Glomerular endothelial cell (primary cell): Measurements from ENCODE around the gene EGR4. TPM values are rescaled to one million over a fixed set of nuclear protein-coding genes. Genes with fewer than 3 reads are reported as not detected.

Source experiments
- DNase-seq: peaks from one replicate; pipeline ENCODE4 v3.0.0-alpha.2; 2011; ENCODE audit warnings: low read depth, low spot score; ENCODE audit errors: extremely low read depth
- total RNA-seq: library from RNA; depleted of rRNA; stranded (reverse); fragments of >200 nt; gene quantifications from 2 replicates; pipeline ENCODE4 v1.2.3, GENCODE V29; 2015

Gene EGR4
- not detected in 2 replicates for total RNA-seq

DNA sequence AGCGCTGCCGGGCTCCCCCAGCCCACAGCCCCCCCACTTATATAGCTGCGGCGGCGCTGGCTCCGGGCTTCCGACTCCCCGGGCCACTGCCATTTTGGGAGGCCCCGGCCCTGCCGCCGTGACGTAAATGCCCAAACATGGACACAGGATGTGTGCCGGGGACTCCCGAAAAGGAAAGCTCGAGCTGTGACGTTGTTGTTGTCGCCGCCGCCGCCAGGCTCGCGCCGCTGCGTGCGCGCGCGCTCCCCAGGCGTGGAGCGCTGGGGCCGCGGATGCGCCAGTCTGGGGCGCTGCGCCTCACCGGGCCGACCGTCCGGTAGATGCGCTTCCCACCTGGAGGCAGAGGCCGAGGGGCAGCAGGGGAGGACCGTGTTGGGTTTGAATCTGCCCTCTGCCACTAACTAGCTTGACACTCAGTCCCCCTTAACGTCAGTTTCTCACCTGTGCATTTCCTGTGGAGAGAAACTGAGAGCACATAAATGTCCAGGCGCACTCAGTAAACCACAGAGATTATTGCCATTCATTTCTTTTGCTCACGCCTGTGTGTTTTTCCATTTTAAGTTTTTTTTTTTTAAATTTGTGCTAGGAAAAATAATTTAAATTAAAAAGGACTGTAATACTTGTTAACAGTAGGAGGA, at the start of gene EGR4:
EGR4 (minus strand) TSS at position 15 of the 638 bp plus-strand sequence. CDS start 231 bp downstream, outside the sequence.
- DNase-seq = no peak

DNA sequence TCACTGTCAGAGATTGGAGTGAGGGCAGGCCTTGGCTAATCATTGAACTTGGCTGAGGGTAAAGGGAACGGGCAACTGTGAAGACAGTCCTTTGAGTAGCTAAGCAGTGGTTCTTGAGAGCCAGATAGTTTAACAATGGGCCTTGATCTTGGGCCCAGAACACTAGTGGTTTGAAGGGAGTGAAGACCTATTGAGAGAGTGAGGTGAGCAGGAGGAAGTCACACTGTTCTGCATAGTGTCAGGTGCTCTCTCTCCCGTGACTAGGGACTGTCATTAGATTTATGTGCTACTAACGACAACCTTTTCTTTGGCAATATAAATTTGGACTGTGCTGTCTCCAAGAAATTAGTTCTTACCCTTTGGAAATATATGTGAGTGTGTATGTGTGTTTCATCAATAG, 47.7 kb upstream of the EGR4 start:
- no peak for DNase-seq

DNA sequence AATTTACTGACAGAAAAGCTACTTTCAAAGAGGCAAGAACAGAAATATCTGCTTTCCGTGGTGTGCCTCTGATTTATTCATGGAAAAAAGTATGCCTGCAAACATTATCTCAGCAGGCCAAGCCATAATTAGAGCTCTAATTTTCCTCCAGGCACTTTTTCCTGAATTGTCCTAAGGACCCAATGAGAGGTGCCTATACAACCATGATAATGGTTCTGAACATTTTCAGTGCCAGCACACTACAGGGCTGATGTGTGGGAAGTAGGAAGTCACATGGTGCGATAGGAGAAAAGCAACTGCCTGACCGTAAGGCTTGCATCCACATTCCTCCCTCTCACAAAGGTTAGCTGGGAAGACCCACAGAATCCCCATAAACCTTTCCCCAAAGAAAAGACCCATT, 45.9 kb upstream of the EGR4 start:
- DNase-seq = no peak

DNA sequence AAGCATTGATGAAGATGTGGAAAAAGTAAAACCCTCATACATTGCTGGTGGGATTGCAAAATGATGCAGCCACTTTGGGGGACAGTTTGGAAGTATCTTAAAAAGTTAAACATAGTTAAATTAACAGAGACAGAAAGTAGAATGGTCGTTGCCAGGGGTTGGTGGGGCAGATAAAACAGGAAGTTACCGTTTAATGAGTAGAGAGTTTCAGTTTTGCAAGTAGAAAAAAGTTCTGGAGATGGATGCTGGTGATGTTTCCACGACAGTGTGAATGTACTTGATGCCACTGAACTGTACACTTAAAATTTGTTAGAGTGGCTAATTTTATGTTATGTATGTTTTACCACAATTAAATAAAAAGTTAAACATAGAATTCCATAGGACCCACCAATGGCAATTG, 44.5 kb upstream of the EGR4 start:
- no peak for DNase-seq

DNA sequence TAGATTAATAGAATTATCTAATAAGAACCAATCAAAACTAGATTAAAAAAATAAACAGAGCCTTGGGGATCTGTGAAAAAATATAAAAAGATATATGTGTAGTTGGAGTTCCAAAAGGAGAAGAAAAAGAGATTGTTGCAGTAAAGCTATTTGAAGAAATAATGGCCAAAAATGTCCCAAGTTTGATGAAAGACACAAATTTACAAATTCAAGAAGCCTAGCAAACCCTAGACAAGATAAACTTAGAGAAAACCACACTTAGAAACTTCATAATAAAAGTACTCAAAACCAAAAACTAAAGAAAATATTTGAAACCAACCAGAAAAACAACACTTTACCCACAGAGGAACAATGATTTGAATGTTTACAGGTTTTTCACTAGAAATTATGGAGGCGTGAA, 41.3 kb upstream of the EGR4 start:
- DNase-seq = no peak

DNA sequence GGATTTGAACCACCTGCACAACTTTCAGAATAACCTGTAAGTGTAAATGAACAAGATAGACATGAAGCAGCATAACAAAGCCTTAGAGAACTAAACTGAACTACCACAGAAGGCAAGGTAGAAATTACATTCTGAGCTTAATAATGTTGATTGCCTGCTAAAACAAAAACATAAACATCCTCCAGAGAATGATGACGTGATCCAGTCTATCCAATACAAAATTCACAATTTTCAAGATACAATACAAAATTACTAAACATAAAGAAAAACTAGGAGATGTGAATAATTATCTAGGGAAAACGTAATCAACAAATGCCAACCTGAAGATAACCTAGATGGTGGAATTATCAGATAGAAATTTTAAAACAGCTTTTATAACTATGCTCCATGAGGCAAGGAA, 40.7 kb upstream of the EGR4 start:
- DNase-seq = no peak

DNA sequence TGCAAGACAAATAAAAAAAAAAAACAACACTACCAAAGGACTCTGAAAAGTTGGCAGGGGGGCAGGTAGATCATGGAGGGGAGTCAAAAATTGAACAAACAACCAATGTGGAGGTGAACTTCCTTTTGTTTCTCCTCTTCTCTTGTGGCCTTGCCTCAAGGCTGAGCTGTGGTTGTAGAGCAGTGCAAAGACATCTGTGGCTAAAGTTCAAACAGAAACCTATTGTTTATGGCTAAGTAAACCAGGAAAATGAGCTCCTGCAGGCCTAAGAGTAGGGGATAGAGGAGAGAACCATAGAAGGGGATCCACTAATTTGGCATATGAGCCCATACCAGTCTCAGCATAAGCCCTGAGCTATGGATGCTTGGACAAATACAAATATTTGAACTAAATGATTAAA, 40.2 kb upstream of the EGR4 start:
- DNase-seq = no peak

DNA sequence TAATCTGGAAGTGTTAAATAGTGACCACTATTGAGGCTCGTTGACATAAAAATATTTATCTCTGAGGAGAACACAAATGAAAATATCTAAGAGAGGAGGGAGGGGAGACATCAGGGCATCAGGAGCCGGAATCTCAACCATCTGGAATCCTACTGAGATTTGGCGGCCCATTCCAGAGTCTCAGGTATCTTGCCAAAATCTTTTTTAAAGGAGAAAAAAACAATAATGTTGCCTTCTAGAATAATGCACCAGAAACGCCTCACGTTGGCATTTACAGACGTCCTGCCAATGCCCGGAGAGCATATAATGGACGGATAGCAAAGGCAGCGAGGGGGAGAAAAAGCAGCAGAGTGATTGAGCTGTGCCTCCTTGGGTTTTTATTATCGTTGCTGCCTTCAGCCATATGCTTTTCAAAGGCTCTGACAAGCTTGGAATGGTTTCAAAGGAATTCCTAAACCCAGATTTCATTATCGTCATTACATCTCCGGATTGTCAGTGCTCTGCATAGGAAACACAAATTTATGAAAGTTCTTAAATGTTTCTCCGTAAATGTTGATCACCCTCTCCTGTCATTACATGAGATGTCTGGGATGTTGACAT, 30.9 kb upstream of the EGR4 start:
- no peak for DNase-seq

DNA sequence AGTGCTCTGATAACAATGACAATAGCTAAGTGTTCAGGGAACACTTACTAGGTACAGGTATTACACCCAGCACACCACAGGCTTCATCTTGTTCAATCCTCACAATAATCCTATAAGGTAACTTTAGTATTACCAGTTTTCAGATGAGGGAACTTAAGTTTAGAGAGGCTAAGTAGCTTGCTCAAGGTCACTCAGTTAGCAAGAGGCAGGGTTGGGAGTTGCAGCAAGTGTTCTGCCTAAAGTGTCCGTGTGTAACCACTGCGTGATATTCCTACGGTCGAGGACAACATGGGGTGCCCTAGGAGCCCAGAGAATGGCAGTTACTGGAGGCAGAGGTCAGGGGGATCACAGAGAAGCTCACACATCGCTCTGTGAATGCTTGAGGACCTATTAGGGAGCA, 30.2 kb upstream of the EGR4 start:
- DNase-seq = no peak

DNA sequence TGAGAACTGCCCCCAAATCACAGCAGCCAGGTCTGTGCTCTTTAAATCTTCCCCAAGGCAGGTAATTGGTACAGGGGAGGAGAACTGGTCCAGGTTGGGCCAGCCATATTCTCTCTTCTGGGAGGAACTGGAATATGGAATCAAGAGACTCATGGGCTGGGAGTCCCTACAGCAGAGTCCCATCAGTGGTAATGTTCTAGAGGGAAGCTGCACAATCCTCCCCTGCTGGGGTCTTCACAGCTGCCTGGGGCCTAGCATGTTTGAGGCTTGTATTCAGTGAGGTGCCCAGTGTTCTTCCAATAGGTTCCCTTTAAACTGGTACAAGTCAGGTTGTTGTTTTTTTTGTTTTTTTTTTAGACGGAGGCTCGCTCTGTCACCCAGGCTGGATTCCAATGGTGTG, 21.1 kb upstream of the EGR4 start:
- no peak for DNase-seq

DNA sequence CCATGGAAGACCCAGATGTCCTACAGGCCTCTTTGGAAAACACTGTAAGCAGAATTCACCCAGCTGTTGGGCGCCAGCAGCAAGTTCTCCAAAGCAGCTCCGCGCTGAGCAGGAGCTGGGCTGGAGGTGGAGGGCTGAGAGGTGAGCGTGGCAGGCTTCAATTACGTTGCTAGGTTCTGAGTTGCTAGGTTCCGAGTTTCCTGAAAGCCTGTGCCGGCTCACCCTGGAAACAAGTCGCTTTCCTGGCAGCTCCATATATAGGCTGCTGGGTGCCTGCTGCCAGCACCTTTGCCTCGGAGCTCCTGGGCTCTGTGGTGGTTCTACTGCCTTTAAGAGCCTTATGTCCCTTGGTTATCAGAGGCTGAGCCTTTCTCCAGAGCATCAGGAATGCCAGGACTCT, 14.4 kb upstream of the EGR4 start:
- no peak for DNase-seq

DNA sequence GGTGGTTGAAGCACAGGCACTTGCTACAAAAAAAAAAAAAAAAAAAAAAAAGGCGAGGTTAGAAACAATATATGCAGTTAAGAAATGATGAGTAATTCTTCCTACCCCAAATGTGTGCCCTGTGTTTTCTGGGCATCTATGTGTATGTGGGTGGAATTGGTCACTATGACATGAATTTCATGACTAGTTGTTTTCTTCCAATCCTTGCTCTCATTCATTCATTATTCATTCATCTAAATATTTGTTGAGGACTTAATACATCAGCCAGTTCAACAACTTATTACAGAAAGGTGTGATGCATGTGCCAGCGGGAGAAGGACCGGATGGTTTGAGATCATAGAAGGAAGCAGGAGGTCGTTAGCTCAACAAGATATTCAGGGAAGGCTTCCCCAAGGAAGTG, 8.3 kb upstream of the EGR4 start:
- no peak for DNase-seq

DNA sequence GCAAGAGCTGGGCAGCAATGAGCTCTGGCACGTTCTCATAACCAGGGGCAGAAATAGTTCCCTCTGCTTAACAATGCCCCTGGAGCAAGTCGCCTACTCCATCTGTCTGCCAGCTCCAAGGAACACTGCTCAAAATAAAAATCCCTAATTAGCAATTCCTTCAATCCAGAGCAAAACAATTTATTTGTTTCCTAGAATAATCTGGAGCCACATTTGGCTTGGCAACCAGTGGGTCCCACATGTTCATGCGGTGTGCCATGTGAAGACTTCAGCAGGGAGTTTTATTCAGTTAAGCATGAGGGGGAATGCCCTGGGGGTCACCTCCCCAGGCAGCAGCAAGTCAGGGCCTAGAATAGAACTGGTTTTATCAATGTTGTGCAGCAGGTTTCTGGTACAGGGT, 7.6 kb upstream of the EGR4 start:
- DNase-seq = no peak

DNA sequence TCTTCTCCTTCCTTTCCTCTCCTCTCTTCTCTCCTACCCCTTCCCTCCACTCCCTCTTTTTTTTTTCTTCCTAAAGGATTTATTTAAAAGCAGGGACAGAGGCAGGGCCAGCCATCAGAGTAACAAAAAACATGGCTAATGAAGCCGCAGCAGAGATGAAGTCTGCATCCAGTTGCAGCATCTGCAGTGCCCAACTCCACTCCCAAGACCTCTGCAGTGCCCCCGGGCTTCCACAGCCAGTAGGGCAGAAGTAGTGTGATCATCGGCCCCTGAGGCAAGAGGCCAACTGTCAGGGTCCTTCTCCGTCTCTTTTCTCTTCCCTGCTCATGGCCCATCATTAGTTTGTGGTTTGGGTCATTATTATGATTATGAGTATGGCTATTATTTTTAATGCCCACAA, 4.2 kb upstream of the EGR4 start:
- no peak for DNase-seq

DNA sequence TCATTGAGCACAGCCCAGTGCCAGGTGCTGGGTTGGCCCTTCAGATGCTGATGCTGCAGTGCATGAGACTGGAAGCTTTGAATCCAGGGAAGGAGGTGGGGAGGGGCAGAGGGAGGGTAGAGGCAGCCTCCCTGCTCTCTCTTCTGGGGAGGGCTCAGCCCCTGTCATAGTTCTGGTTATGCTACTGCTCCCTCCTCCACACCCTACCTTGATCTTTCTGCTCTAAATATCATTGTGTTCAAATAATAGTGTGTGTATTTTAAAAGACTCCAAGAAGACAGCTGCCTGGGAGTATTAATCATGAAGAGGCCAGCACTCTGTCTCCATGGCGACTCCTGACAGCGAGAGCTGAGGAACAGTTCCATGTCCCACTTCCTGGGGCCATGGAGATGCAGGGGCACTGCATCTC, 3.8 kb upstream of the EGR4 start:
- DNase-seq = no peak

DNA sequence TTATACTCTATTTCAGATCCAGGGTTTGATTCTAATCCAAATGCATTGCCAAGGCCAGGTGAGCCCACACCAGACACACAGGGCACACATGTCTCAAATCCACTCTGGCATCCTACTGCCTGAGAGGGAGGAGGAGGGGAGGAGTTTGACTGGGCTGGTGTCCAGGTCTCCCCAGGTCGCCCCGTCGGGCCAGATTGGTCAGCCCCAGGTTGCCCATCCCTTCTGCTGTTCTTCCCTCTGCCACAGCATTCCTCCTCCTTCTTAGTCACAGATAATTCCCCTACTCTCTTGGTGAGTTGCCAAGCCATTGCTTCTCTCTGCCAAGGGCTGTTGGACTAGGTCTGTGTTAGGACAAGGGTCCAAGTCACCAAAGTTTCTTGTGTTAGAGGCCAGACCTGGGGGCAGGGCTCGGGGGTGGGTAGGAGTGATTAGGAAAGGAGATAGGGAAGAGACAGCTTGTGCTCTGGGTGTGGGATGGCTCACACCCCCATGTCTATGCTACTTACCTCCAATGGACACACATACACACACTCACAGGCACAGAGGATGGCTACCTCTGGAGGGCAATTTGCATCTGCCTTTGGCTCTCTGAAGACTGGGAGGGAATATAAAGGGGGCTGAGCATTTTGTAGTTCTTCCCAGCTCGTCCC, 2.5 kb upstream of the EGR4 start:
- DNase-seq = no peak

DNA sequence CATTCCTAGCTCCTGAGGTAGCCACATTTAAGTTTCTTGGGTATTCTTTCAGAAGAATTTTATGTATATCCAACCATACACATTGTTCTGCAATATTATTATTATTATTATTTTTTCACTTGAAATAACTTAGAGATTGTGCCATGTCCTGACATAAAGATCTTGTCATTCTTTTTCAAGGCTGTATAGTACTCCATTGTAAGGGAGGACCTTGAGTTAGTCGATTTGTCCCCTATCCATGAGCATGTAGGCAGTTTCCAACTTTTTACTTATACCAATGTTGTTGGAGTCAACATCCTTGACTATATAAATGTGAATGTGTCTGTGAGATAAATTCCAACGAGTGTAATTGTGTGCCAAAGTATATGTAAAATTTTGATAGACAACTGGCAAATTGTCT, 891 bp upstream of the EGR4 start:
- no peak for DNase-seq

DNA sequence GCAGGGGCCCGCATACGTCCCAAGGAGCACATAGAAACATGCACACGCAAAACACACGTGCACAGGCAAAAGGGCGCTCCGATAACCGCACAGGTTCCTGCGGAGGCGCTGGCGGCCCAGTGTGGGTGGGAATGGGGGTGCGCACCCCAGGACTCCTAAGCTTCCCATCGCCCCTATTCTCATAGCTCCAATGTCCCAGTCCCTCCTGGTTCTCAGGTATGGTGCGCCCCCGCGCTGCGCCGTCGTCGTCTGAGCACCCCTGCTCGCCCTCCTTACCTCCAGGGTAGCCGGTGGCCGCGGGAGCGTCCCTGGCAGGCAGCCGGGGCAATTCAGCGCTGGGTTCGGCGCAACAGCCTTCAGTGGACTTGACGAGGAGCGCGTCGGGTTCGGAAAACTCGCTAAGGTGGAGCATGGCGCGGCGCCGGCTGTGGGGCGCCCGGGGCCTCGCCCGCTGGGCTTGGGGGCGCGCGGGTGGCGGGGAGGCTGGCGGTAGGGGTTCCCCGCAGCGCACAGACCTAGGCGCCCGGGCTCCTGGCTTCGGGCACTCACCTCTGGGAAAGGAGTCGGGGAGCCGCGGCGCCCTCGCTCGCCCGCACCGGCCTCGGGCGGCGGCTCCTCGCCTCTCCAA, 328 bp downstream of the EGR4 start:
- DNase-seq = no peak

DNA sequence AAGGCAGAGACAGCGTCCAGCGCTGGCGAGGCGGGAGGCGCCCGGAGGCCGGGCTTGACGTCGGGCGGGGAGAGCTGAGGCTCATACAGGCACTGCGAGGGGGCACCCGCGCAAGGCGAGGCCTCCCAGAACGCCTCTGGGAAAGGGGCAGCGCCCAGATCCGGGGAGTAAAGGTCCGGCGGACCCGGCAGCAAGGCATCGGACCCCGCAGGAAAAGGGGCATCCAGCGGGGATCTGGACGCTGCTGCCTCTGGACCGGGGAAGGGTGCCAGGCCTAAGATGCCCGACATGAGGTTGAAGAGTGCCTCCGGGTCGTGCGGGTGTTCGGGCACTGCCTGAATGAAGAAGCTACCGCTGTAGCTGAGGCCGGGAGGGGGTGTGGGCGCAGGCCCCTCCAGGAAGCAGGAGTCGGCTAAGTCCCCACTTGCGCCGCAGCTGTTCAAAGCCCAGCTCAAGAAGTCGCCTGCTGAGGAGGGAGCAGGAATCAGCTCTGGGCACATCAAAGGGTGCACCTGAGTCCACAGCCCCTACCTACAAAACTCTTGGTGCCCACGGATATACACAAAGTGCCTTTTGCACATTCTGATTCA, 937 bp downstream of the EGR4 start:
- no peak for DNase-seq

DNA sequence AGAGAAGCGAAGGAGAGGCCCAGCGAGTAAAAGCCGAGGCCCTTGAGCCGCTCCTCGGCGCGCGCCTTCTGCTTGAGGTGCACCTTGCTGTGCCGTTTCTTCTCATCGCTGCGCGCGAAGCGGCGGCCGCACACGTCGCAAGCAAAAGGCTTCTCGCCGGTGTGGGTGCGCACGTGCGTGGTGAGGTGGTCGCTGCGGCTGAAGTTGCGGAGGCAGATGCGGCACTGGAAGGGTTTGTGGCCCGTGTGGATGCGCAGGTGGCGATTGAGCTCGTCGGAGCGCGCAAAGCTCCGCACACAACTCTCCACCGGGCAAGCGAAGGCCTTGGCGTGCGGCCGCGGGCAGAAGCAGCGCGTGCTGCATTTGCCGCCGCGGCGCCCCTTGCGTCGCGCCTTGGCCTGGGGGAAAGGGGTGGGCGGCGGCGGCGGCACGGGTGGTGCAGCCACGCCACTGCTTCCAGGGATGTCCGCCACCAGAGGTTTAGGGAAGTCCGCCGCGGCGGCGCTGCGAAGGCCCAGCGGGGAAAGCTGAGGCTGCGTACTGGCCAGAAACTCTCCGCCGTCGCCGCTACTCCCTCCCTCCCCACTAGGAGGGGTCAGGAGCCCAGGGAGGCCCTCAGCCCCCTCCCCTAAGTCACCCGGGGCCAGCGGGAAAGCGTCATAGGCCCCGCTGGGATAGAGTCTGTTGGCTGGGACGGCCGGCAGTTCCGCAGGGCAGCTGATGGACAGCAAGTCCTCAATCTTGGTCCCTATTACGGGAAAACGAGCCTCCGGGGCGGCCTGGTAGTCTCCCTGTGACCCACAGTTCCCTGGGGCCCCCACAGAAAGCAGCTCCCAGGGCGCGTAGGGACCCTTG, 1.7 kb downstream of the EGR4 start:
- no peak for DNase-seq

DNA sequence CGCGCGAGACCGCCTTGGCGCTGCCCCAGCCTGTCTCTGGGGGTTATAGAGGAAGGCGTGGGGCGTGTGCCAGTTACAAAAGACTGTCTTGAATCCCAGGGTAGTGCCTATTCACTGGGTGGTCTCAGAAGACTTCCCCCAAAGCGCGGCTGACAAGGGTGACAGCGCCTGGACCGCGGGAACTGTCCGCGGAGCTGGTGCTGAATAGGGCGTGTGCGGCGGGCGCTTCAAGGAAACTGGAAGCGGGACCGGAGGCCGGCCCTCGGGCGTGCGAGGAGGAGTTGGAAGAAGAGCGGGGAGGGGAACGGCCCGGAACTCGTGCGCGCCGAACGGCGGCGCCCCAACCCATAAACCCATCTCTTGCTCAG, 2.3 kb downstream of the EGR4 start:
- DNase-seq = no peak
